ENCODE measurements around the gene ARHGEF7. TPM values are rescaled to one million over a fixed set of nuclear protein-coding genes. Genes with fewer than 3 reads are reported as not detected.
A peak's percentile ranks its signal among the peaks of the same experiment; 100 is the strongest.

Gene ARHGEF7
- total RNA-seq, 1 donor from 2014 or later = 73.7 TPM

DNA sequence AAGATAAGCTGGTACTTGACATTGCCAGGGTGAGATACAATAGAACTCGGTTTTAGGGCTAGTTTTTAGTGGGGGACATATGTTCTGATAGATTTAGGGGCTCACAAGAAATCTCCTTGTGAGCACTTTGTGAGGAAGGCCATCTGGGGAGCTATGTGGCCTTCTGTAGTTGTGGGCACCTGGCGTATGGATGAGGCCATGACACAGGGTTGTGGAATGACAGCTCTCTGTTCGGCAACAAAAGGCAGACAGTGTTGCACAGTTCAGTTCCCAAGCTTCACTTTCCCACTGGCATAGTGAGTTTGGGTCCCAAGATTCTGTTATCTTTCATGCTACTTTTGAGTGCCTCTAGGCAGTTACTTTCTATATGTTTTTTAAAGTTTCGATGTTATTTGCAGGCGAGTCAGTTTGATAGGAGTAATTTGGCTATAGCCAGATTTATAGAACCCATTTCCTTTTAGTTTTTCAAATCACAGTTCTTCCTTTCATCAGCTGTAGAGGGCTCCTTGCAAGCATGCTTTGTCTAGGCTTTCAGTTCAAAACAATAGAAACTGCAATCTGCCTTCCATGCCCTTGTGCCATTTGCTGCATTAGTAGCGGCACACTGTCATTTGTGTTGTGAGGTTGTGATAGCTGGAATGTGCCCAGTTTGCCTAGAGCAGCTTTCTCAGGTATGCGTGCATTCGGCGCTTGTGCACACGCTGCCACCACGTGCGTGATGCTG, 134.7 kb downstream of the ARHGEF7 start:
- H3K4me2 ChIP-seq (ENCODE audit: low read length) = no peak overlapping the region
- Mint-ChIP-seq H3K4me1 (ENCODE audit: low read depth, unreplicated experiment) (peaks cover 30% of the 10 kb centered on the region), H3K27me3 (ENCODE audit: low read depth, unreplicated experiment) (no peaks in the 10 kb centered on the region), H3K36me3 (ENCODE audit: low read depth, unreplicated experiment) (peaks cover 44% of the 10 kb centered on the region), H3K4me3 (ENCODE audit: unreplicated experiment) (no peak overlapping the region), H3K27ac (ENCODE audit: unreplicated experiment) (peak overlapping the region; percentile 64), H3K9me3 (ENCODE audit: unreplicated experiment) (no peaks in the 10 kb centered on the region)
- DNase-seq (ENCODE audit: low read depth) = no peak
- no peak overlapping the region for H3K27ac ChIP-seq (ENCODE audit: low read depth, low read length)
- H3K9ac ChIP-seq (ENCODE audit: low read length) = no peak overlapping the region
- FAIRE-seq = no peak
- no peaks in the 10 kb centered on the region for H3K9me3 ChIP-seq (ENCODE audit: insufficient read depth, low read depth, low read length)
- H3K27me3 ChIP-seq (ENCODE audit: insufficient read depth, low read length) = no peaks in the 10 kb centered on the region
- no peak overlapping the region for H3K4me3 ChIP-seq (ENCODE audit: insufficient read depth, low read depth, low read length)
- TF ChIP-seq EZH2 (IDR thresholded peaks at IDR 0.05; ENCODE audit: insufficient read depth, low read length) (no peak), CTCF (IDR thresholded peaks at IDR 0.05; ENCODE audit: insufficient read depth, low read depth, low read length) (no peak)
- peaks cover 35% of the 10 kb centered on the region for H3K79me2 ChIP-seq (ENCODE audit: insufficient read depth, low read length)
- no peaks in the 10 kb centered on the region for H3K4me1 ChIP-seq (ENCODE audit: insufficient read depth, low read length)
- H2AFZ ChIP-seq (ENCODE audit: low read depth, low read length) = no peak overlapping the region
- peaks cover 40% of the 10 kb centered on the region for H4K20me1 ChIP-seq (ENCODE audit: insufficient read depth, low read length)
- H3K36me3 ChIP-seq (ENCODE audit: insufficient read depth, low read length) = peaks cover 6% of the 10 kb centered on the region

DNA sequence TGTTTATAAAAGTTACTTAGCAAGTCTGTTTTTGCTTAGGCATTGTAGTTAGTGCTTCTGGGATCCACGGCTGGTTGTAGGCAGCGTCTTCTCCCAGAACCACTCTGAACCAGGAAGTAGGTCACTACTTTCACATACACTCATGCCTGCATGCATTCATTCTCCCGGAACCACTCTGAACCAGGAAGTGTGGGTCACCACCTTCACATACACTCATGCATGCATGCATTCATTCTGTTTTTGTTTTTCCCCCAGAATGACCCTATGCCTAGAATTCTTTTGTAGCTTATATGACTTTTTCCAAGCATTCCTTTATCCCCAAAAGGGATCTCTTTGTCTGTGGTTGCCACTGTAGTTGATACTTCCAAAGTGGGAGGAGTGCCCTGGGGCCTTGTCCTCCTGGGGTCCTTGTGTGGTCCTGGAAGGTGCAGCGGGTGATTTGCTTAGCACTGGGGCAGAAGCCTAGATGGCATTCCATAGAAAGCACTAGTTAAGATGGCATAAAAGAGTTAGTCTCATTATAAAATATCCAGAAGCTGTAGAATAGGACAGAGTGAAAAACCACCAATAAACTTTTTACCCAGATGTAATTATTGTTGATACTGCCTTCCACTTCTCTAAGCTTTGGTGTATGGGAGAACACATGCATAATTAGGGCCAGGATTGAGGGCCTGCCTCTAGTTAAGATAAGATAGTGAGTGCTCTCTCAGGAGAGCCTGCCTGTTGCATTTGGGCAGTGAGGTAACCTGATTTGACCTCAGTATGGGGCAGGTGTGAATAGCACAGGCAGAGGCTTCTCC, 136.7 kb downstream of the ARHGEF7 start:
- peaks cover 48% of the 10 kb centered on the region for H3K79me2 ChIP-seq (ENCODE audit: insufficient read depth, low read length)
- Mint-ChIP-seq H3K27me3 (ENCODE audit: low read depth, unreplicated experiment) (no peaks in the 10 kb centered on the region), H3K9me3 (ENCODE audit: unreplicated experiment) (no peaks in the 10 kb centered on the region), H3K36me3 (ENCODE audit: low read depth, unreplicated experiment) (peaks cover 46% of the 10 kb centered on the region), H3K4me3 (ENCODE audit: unreplicated experiment) (peak overlapping the region; percentile 34), H3K4me1 (ENCODE audit: low read depth, unreplicated experiment) (peaks cover 30% of the 10 kb centered on the region), H3K27ac (ENCODE audit: unreplicated experiment) (no peak overlapping the region)
- no peak overlapping the region for H3K4me3 ChIP-seq (ENCODE audit: insufficient read depth, low read depth, low read length)
- DNase-seq (ENCODE audit: low read depth) (no peak), FAIRE-seq (no peak)
- H3K36me3 ChIP-seq (ENCODE audit: insufficient read depth, low read length) = peaks cover 10% of the 10 kb centered on the region
- no peaks in the 10 kb centered on the region for H3K9me3 ChIP-seq (ENCODE audit: insufficient read depth, low read depth, low read length)
- no peak overlapping the region for H3K4me2 ChIP-seq (ENCODE audit: low read length)
- H3K4me1 ChIP-seq (ENCODE audit: insufficient read depth, low read length) = no peaks in the 10 kb centered on the region
- TF ChIP-seq EZH2 (IDR thresholded peaks at IDR 0.05; ENCODE audit: insufficient read depth, low read length) (no peak), CTCF (IDR thresholded peaks at IDR 0.05; ENCODE audit: insufficient read depth, low read depth, low read length) (no peak)
- H3K27me3 ChIP-seq (ENCODE audit: insufficient read depth, low read length) = no peaks in the 10 kb centered on the region
- H4K20me1 ChIP-seq (ENCODE audit: insufficient read depth, low read length) = peaks cover 55% of the 10 kb centered on the region
- H3K27ac ChIP-seq (ENCODE audit: low read depth, low read length) = peak overlapping the region; percentile 15
- H3K9ac ChIP-seq (ENCODE audit: low read length) = no peak overlapping the region
- no peak overlapping the region for H2AFZ ChIP-seq (ENCODE audit: low read depth, low read length)
